ENCODE measurements around the gene RELL1.

The RELL1 gene

DNA sequence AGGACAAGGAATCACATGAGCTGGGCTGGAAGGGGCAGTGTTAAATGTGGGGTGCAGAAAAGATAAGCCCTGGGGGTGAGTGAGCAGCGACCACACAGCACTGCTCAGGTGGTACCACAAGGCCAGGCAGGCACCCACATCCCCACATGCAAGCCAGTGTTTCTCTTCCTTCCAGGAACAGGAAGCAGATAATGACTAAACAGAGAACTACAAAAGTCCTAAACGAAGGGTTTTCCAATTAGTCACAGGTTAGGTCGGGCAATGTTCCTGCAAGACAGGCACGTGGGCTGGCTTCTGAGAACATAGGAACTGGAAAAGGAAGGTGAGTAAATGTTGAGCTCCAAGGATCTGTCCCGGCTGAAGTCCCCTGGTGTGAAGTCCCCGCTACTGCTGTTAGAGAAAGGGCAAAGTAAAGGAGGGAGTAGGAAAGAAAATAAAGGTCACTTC, 19.5 kb downstream of the RELL1 start:
- H3K9me3 Mint-ChIP-seq, result no peaks in the 10 kb centered on the region
- H3K36me3 Mint-ChIP-seq, result no peaks in the 10 kb centered on the region
- peaks cover 8 to 29% of the 10 kb centered on the region in 2 donors for H3K4me1 Mint-ChIP-seq
- DNase-seq (no peak), ATAC-seq (replicated peaks) (peak; percentile 58 to 69)
- no peaks in the 10 kb centered on the region for H3K27me3 Mint-ChIP-seq
- no peak overlapping the region for H3K4me3 Mint-ChIP-seq
- H3K27ac Mint-ChIP-seq, result no peak overlapping the region

DNA sequence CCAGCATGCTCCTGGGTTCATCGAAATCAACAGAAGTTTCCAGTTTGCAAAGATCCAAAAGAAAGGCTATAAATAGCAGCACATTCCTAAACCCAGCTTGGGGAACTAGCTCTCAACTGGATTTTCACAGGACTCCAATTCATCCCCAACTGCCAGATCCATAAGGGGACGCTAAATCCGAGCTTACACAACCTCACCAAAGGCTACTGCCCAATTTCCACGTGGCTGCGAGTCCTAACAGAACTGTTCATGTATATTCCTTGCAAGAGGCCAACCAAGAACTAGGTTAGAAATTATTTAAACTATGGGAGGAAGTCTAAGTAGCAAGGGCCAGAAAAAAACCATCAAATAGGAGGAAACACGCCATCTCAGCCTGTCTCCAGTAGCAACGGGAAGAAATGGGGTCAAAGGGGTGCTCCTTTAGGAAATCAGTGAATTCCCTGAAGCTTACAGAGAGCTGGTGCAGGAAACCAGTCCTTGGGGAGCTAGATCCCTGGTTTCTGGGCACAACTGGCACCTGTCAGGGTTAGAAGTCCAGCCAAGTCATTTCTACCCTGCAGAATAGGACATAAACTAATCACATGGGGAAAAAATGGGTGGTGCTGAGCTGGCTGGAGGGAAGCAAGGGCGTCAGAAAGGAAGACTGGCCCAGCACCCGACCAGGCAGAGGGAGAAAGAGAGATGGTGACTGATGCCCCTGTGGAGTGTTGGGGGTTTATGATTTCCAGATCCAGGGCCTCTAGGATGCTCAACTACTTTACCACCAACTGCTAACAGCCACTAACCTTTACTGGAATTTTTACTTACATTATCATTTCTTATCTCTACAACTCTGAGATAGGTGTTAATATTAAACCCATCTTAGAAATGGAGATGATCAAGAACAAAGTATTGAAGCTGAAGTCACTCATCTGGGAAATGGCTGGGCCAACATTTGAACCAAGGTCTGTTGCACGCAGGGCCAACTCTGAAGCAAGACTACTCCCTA, 20.5 kb downstream of the RELL1 start:
- no peak overlapping the region for H3K27ac Mint-ChIP-seq
- ATAC-seq (replicated peaks) (no peak), DNase-seq (no peak)
- no peaks in the 10 kb centered on the region for H3K36me3 Mint-ChIP-seq
- H3K9me3 Mint-ChIP-seq, result no peaks in the 10 kb centered on the region
- peaks cover 8 to 29% of the 10 kb centered on the region in 2 donors for H3K4me1 Mint-ChIP-seq
- no peak overlapping the region for H3K4me3 Mint-ChIP-seq
- H3K27me3 Mint-ChIP-seq, result no peaks in the 10 kb centered on the region

DNA sequence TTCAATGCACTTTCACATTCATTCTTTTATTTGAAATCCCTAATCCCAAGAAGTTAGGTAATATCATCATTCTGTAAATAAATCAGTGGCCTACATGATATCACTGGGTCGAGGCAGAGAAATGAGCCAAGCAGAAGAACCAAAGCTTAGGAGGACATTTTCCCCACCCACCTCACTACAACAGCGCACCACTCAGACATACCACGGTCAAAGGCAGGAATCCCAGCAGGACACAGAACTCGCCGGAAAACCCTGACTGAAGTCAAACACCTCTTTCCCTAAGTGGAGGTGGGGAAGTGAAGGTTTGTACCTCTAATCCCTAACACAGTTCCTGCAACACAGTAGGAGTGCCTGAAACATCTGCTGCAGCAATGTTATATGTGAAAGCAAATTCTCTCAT, 21.5 kb downstream of the RELL1 start:
- Mint-ChIP-seq H3K9me3 (no peaks in the 10 kb centered on the region), H3K27ac (no peak overlapping the region), H3K27me3 (peaks cover 0 to 6% of the 10 kb centered on the region in 2 donors), H3K4me3 (no peak overlapping the region), H3K4me1 (peaks cover 8 to 29% of the 10 kb centered on the region in 2 donors), H3K36me3 (no peaks in the 10 kb centered on the region)
- ATAC-seq (replicated peaks) (no peak), DNase-seq (no peak)

DNA sequence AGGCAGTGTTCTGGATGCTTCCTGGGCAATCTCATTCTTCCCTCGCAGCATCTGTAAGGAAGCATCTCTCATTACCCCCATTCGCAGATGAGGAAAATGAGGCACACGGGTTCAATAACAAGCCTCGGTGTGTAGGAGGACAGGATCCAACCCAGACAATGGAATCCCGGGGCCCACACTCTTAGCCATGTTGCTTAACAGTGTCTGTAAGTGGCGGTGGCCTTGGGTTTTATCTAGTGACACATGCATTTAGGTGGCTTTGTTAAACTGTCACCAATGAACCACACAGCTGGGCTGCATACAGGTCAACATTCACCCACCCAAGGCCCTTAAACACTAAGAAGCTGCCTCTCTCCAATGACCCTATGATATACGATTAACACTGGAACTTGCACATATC, 22.6 kb downstream of the RELL1 start:
- Mint-ChIP-seq H3K27me3 (peaks cover 0 to 10% of the 10 kb centered on the region in 2 donors), H3K9me3 (no peaks in the 10 kb centered on the region), H3K4me3 (no peak overlapping the region), H3K36me3 (peaks cover 0 to 1% of the 10 kb centered on the region in 2 donors), H3K4me1 (peaks cover 8 to 29% of the 10 kb centered on the region in 2 donors), H3K27ac (no peak overlapping the region)
- no peak for ATAC-seq (replicated peaks)
- DNase-seq, result no peak

DNA sequence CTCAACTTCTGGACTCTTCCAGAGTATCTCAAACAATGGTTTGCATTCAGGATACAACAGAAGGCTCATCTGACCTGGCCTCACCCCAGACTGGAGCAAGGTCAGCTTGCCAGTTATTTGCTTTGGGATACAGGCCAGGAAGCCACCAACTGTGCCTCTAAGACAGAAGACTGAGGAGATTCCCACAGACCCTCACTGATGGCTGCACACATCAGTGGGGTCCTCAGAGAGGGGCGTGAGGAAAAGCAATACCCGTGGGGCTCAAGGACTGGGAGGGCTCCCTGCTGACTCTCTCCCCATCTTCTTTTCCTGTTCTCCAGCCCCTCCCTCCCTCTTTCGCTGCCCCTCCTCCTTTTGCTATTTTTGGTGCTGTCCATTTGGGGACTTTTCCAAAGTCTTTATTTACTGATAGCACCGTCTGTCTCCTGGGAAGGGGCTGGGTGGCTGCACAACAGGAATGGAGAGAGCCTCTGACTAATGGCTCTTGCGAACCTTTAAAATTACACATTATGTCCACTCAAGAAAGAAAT, 23.2 kb downstream of the RELL1 start:
- H3K9me3 Mint-ChIP-seq, result no peaks in the 10 kb centered on the region
- no peak for DNase-seq
- H3K27ac Mint-ChIP-seq, result no peak overlapping the region
- H3K4me3 Mint-ChIP-seq, result no peak overlapping the region
- H3K36me3 Mint-ChIP-seq, result peaks cover 0 to 1% of the 10 kb centered on the region in 2 donors
- H3K4me1 Mint-ChIP-seq, result peaks cover 8 to 29% of the 10 kb centered on the region in 2 donors
- H3K27me3 Mint-ChIP-seq, result peaks cover 0 to 10% of the 10 kb centered on the region in 2 donors
- ATAC-seq (replicated peaks), result no peak

DNA sequence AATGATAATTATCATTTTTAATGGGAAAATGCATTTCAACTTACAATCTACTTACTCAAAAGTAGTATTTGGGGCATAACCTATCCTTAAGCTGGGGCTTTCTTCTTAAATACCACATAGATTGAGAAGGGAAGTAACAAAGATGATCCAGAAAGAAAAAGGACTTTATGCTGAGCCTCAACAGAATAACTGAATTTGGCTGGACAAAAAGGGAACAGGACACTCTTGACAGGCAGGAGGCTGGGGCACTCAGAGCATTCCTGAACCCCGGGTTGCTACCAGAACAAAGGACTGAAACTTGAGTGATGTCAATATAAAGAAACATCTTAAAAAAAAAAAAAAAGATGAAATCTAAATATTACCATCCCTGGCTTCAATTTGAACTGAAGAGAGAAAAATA, 23.9 kb downstream of the RELL1 start:
- DNase-seq, result no peak
- H3K4me3 Mint-ChIP-seq, result no peak overlapping the region
- peaks cover 8 to 27% of the 10 kb centered on the region in 2 donors for H3K4me1 Mint-ChIP-seq
- H3K27me3 Mint-ChIP-seq, result peaks cover 0 to 10% of the 10 kb centered on the region in 2 donors
- ATAC-seq (replicated peaks), result no peak
- H3K36me3 Mint-ChIP-seq, result peaks cover 2 to 3% of the 10 kb centered on the region in 2 donors
- no peak overlapping the region for H3K27ac Mint-ChIP-seq
- peaks cover under 1 to 3% of the 10 kb centered on the region in 2 donors for H3K9me3 Mint-ChIP-seq

DNA sequence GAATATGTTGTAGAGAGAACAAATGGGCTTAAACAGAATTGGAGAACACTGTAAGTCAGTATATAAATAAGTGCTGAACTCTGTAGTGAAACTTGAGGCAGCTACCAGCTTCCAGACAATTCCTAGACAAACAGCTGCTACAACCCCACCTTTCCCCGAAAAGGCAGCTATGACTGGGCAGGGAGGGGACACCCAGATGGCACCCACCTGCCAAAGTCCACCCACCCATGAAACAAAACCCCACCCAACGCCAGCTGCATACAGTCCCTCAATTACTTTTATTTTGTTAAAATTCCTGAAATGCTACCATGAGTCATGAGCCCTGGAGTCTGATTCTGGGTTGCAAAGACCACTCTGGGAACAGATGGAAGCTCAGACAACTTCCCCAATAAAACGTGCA, 24.4 kb downstream of the RELL1 start:
- peaks cover 6 to 22% of the 10 kb centered on the region in 2 donors for H3K4me1 Mint-ChIP-seq
- no peak for ATAC-seq (replicated peaks)

DNA sequence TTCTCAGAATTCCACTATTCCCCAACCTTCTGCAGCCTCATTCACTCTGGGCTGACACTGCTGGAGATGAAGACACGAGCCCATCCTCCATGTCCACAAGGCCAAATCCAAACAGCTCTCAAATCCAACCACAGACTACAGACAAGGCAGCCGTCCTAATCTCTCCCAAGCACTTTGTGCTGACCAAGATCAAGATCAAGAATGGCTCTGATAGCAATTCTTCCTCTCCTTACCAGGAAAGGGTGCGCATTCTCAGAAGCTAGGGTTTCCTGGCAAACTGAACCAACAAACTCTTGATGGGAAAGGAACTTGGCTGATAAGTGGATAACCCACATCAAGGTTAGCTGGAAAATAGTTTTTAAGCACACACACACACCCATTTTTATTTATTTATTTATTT, 26.5 kb downstream of the RELL1 start:
- Mint-ChIP-seq H3K9me3 (peaks cover 5 to 6% of the 10 kb centered on the region in 2 donors), H3K4me3 (no peak overlapping the region), H3K4me1 (peaks cover 2 to 9% of the 10 kb centered on the region in 2 donors), H3K27ac (no peak overlapping the region), H3K36me3 (peaks cover 8 to 12% of the 10 kb centered on the region in 2 donors), H3K27me3 (peaks cover 0 to 10% of the 10 kb centered on the region in 2 donors)
- ATAC-seq (replicated peaks) (no peak), DNase-seq (no peak)

More for the DNA sequence above, 24.4 kb downstream of the RELL1 start:
- H3K4me3 Mint-ChIP-seq, result no peak overlapping the region
- peaks cover 3 to 5% of the 10 kb centered on the region in 2 donors for H3K9me3 Mint-ChIP-seq
- H3K27ac Mint-ChIP-seq, result no peak overlapping the region
- H3K27me3 Mint-ChIP-seq, result peaks cover 0 to 10% of the 10 kb centered on the region in 2 donors
- peaks cover 4 to 5% of the 10 kb centered on the region in 2 donors for H3K36me3 Mint-ChIP-seq
- DNase-seq, result no peak

DNA sequence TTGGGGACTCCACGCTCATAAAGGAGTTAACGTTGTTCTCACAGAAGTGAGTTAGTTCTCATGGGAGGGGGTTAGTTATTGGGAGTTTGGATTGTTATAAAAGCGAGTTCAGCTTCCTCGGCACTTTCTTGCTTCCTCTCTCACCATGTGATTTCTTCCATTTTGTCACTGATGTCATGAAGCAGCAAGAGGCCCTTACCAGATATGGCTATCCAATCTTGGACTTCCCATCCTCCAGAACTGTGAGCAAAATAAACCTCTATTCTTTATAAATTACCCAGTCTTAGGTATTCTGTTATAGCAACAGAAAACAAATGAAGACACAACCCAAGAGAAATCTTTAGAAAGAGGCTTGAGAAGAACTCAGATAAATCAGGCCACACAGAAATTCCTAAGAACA, 29.5 kb downstream of the RELL1 start:
- peaks cover 8 to 16% of the 10 kb centered on the region in 2 donors for H3K36me3 Mint-ChIP-seq
- DNase-seq (no peak), ATAC-seq (replicated peaks) (no peak)
- H3K9me3 Mint-ChIP-seq, result peaks cover 9 to 10% of the 10 kb centered on the region in 2 donors
- peaks cover 0 to 2% of the 10 kb centered on the region in 2 donors for H3K4me1 Mint-ChIP-seq
- no peak overlapping the region for H3K27ac Mint-ChIP-seq
- no peak overlapping the region for H3K4me3 Mint-ChIP-seq
- peaks cover 0 to 10% of the 10 kb centered on the region in 2 donors for H3K27me3 Mint-ChIP-seq

DNA sequence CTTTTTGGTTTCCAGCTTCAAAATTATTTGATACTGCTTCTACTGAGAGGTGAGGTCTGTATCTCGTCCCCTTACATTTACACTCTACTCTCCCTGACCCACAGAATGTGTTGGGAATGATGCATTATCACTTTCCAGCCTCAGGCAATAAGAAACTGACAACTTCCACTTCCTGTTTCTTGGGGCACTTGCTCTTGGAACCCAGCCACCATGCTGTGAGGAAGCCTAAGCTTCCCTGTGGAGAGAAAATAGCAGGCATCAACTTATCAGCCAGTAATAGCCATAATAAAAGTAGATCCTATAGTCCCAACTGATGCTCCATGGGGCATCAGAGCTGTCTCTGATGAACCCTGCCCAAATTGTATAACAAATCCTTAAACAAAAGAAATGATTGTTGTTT, 32.6 kb downstream of the RELL1 start:
- Mint-ChIP-seq H3K4me1 (peaks cover 0 to 2% of the 10 kb centered on the region in 2 donors), H3K9me3 (peaks cover 9 to 10% of the 10 kb centered on the region in 2 donors), H3K36me3 (peaks cover 7 to 16% of the 10 kb centered on the region in 2 donors), H3K4me3 (no peak overlapping the region), H3K27me3 (no peaks in the 10 kb centered on the region), H3K27ac (no peak overlapping the region)
- ATAC-seq (replicated peaks) (no peak), DNase-seq (no peak)

DNA sequence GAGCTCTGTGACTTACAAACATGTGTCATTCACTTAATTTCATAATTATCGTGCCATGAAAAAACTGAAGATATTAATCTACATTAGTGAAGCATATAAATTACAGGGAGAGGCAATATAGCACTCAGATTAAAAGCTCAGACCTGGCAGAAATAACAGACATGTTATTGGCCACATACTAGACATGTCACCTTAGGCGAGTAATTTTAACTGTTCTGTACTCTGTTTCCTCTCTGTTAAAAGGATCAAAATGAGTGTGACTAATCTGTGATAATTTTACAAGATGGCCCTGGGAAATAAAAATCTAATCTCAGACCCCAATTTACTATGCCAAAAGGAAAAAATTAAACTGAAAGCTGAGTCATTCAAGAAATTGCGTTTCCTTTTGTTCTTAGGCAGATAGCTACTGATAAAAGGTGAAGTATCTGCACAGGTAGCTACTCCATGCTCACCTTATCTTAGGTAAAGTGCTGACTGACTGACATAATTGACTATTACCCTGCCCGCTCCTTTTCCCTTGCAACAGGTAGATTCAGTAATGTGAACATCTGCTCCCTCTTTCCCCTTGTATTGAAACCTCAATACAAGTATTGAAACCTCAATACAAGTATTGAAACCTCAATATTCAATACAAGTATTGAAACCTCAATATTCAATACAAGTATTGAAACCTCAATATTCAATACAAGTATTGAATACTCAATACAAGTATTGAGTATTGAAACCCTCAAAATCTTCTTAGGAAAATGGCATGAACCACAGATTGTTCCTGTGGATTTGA, 33.2 kb downstream of the RELL1 start:
- Mint-ChIP-seq H3K4me3 (no peak overlapping the region), H3K36me3 (peaks cover 7 to 16% of the 10 kb centered on the region in 2 donors), H3K4me1 (peaks cover 0 to 2% of the 10 kb centered on the region in 2 donors), H3K9me3 (peaks cover 9 to 10% of the 10 kb centered on the region in 2 donors), H3K27ac (no peak overlapping the region), H3K27me3 (no peaks in the 10 kb centered on the region)
- ATAC-seq (replicated peaks) (no peak), DNase-seq (no peak)

DNA sequence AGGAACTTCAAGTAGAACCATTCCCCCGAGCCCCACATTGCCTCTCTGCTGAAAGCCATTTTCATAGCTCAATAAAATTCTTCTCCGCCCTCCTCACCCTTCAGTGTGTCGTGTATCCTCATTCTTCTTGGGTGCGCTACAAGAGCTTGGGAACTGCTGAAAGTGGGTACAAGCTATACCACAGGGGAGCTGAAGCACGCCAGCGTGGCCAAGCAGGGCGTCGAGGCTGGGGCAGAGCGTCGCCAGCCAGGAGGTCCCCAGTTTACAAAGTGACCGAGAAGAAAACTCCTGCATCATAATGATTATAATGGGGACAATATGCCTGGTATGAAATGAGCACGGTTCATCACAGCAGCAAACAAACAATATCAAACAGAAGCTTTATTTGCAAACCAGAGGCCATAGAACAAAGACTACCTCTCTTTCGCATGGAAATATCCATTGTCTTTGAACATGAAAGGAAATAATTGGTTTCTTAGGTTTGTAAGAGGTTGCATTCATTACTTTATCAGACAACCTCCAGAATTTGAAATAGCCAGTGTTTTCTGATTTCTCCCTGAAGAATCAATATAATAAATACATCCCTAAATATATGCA, 34.3 kb downstream of the RELL1 start:
- Mint-ChIP-seq H3K27ac (no peak overlapping the region), H3K4me1 (peaks cover 0 to 2% of the 10 kb centered on the region in 2 donors), H3K27me3 (no peaks in the 10 kb centered on the region), H3K9me3 (peaks cover 4 to 7% of the 10 kb centered on the region in 2 donors), H3K36me3 (peaks cover 3 to 12% of the 10 kb centered on the region in 2 donors), H3K4me3 (no peak overlapping the region)
- ATAC-seq (replicated peaks), result no peak
- DNase-seq, result no peak

DNA sequence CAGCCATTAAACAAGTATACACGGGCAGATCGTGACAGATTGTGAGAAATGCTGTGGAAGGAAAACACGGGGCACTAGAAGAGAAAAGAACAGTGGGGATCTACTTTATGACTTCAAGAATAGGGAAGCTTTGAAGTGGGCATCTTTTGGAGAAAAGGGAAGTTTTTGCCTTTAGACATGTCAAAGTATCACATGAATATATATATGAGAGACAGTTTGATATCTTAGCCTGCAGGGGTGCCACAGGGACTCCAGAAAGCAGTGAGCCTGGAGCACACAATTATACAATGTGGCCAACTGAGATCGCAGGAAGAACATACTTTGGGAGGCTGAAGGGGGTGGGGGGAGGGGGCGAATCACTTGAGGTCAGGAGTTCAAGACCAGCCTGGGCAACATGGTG, 35.7 kb downstream of the RELL1 start:
- Mint-ChIP-seq H3K9me3 (peaks cover 3 to 4% of the 10 kb centered on the region in 2 donors), H3K27me3 (no peaks in the 10 kb centered on the region)
- no peak for DNase-seq

DNA sequence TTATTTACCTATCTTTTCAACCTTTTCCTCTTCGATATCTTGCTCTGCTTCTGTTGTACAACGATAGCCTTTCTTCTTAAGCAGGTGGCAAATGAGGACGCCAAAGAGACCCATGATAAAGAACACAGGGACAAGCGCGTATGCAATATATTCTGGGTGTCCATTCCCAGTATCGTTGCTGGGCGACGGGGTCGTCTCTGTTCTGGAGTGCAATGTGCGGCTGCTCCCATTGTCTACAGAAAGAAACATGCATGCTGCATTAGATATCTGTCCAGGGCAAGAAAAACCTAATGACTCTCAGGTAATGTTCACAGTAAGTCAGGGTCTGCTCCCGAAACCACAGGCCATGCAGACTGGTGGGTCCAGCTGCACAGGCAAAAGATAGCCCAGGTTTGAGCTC, 36.9 kb downstream of the RELL1 start:
- peaks cover 0 to 2% of the 10 kb centered on the region in 2 donors for H3K4me1 Mint-ChIP-seq

More for the DNA sequence above, 35.7 kb downstream of the RELL1 start:
- H3K36me3 Mint-ChIP-seq, result peaks cover under 1 to 12% of the 10 kb centered on the region in 2 donors
- peaks cover 0 to 2% of the 10 kb centered on the region in 2 donors for H3K4me1 Mint-ChIP-seq
- H3K4me3 Mint-ChIP-seq, result no peak overlapping the region
- H3K27ac Mint-ChIP-seq, result no peak overlapping the region
- no peak for ATAC-seq (replicated peaks)

More for the DNA sequence above, 36.9 kb downstream of the RELL1 start:
- no peak for DNase-seq
- Mint-ChIP-seq H3K4me3 (no peak overlapping the region), H3K36me3 (peaks cover 0 to 8% of the 10 kb centered on the region in 2 donors), H3K27ac (no peak overlapping the region), H3K9me3 (peaks cover 3 to 4% of the 10 kb centered on the region in 2 donors), H3K27me3 (no peaks in the 10 kb centered on the region)
- no peak for ATAC-seq (replicated peaks)
